ENCODE data around the gene SLC25A26.

Gene SLC25A26

GRCh38 chr3:66400411-66401156 lies 179.8 kb downstream of the SLC25A26 start:
- Histone ChIP-seq H3K4me3 (ENCODE audit: low read depth, low read length) (no peak overlapping the region), H3K36me3 (ENCODE audit: insufficient read depth, low read length) (no peaks in the 10 kb centered on the region), H3K79me2 (ENCODE audit: control insufficient read depth, insufficient read depth, low read length, unreplicated experiment) (no peaks in the 10 kb centered on the region), H3K27ac (ENCODE audit: low read depth, low read length) (no peak overlapping the region), H3K27me3 (ENCODE audit: insufficient read depth, low read length) (no peaks in the 10 kb centered on the region), H3K4me1 (ENCODE audit: control insufficient read depth, insufficient read depth, low read length, unreplicated experiment) (no peaks in the 10 kb centered on the region), H2AFZ (ENCODE audit: low read length, unreplicated experiment) (no peak overlapping the region)

GRCh38 chr3:66401157-66401550 lies 180.4 kb downstream of the SLC25A26 start:
- no peaks in the 10 kb centered on the region for H3K79me2 ChIP-seq (ENCODE audit: control insufficient read depth, insufficient read depth, low read length, unreplicated experiment)
- no peaks in the 10 kb centered on the region for H3K27me3 ChIP-seq (ENCODE audit: insufficient read depth, low read length)
- peaks cover 5% of the 10 kb centered on the region for H3K4me1 ChIP-seq (ENCODE audit: control insufficient read depth, insufficient read depth, low read length, unreplicated experiment)
- no peak overlapping the region for H3K4me3 ChIP-seq (ENCODE audit: low read depth, low read length)
- H2AFZ ChIP-seq (ENCODE audit: low read length, unreplicated experiment) = no peak overlapping the region
- H3K27ac ChIP-seq (ENCODE audit: low read depth, low read length) = no peak overlapping the region
- no peaks in the 10 kb centered on the region for H3K36me3 ChIP-seq (ENCODE audit: insufficient read depth, low read length)

GRCh38 chr3:66401675-66402491 lies 181.1 kb downstream of the SLC25A26 start:
- no peak overlapping the region for H3K4me3 ChIP-seq (ENCODE audit: low read depth, low read length)
- H3K4me1 ChIP-seq (ENCODE audit: control insufficient read depth, insufficient read depth, low read length, unreplicated experiment) = peaks cover 9% of the 10 kb centered on the region
- H3K27me3 ChIP-seq (ENCODE audit: insufficient read depth, low read length) = no peaks in the 10 kb centered on the region
- H3K79me2 ChIP-seq (ENCODE audit: control insufficient read depth, insufficient read depth, low read length, unreplicated experiment) = no peaks in the 10 kb centered on the region
- no peak overlapping the region for H2AFZ ChIP-seq (ENCODE audit: low read length, unreplicated experiment)
- no peak overlapping the region for H3K27ac ChIP-seq (ENCODE audit: low read depth, low read length)
- no peaks in the 10 kb centered on the region for H3K36me3 ChIP-seq (ENCODE audit: insufficient read depth, low read length)

GRCh38 chr3:66402596-66403290 lies 181.9 kb downstream of the SLC25A26 start:
- H3K4me3 ChIP-seq (ENCODE audit: low read depth, low read length) = no peak overlapping the region
- H3K36me3 ChIP-seq (ENCODE audit: insufficient read depth, low read length) = no peaks in the 10 kb centered on the region
- H3K27me3 ChIP-seq (ENCODE audit: insufficient read depth, low read length) = no peaks in the 10 kb centered on the region
- H3K27ac ChIP-seq (ENCODE audit: low read depth, low read length) = no peak overlapping the region
- H3K4me1 ChIP-seq (ENCODE audit: control insufficient read depth, insufficient read depth, low read length, unreplicated experiment) = peaks cover 9% of the 10 kb centered on the region
- H2AFZ ChIP-seq (ENCODE audit: low read length, unreplicated experiment) = no peak overlapping the region
- no peaks in the 10 kb centered on the region for H3K79me2 ChIP-seq (ENCODE audit: control insufficient read depth, insufficient read depth, low read length, unreplicated experiment)

GRCh38 chr3:66403323-66403990 lies 182.7 kb downstream of the SLC25A26 start:
- Histone ChIP-seq H3K27me3 (ENCODE audit: insufficient read depth, low read length) (no peaks in the 10 kb centered on the region), H3K4me1 (ENCODE audit: control insufficient read depth, insufficient read depth, low read length, unreplicated experiment) (peaks cover 9% of the 10 kb centered on the region), H3K79me2 (ENCODE audit: control insufficient read depth, insufficient read depth, low read length, unreplicated experiment) (no peaks in the 10 kb centered on the region), H3K4me3 (ENCODE audit: low read depth, low read length) (no peak overlapping the region), H3K36me3 (ENCODE audit: insufficient read depth, low read length) (no peaks in the 10 kb centered on the region), H3K27ac (ENCODE audit: low read depth, low read length) (no peak overlapping the region), H2AFZ (ENCODE audit: low read length, unreplicated experiment) (no peak overlapping the region)

GRCh38 chr3:66404197-66404596 lies 183.4 kb downstream of the SLC25A26 start:
- no peaks in the 10 kb centered on the region for H3K27me3 ChIP-seq (ENCODE audit: insufficient read depth, low read length)
- H3K36me3 ChIP-seq (ENCODE audit: insufficient read depth, low read length) = no peaks in the 10 kb centered on the region
- no peak overlapping the region for H3K4me3 ChIP-seq (ENCODE audit: low read depth, low read length)
- H3K79me2 ChIP-seq (ENCODE audit: control insufficient read depth, insufficient read depth, low read length, unreplicated experiment) = no peaks in the 10 kb centered on the region
- no peak overlapping the region for H3K27ac ChIP-seq (ENCODE audit: low read depth, low read length)
- H3K4me1 ChIP-seq (ENCODE audit: control insufficient read depth, insufficient read depth, low read length, unreplicated experiment) = peaks cover 9% of the 10 kb centered on the region
- H2AFZ ChIP-seq (ENCODE audit: low read length, unreplicated experiment) = no peak overlapping the region

- Histone ChIP-seq H3K4me3 (ENCODE audit: low read depth, low read length) (no peak overlapping the region), H2AFZ (ENCODE audit: low read length, unreplicated experiment) (no peak overlapping the region), H3K27me3 (ENCODE audit: insufficient read depth, low read length) (no peaks in the 10 kb centered on the region), H3K36me3 (ENCODE audit: insufficient read depth, low read length) (no peaks in the 10 kb centered on the region), H3K4me1 (ENCODE audit: control insufficient read depth, insufficient read depth, low read length, unreplicated experiment) (peaks cover 9% of the 10 kb centered on the region), H3K27ac (ENCODE audit: low read depth, low read length) (no peak overlapping the region), H3K79me2 (ENCODE audit: control insufficient read depth, insufficient read depth, low read length, unreplicated experiment) (no peaks in the 10 kb centered on the region)
Observed at GRCh38 chr3:66404903-66405700, 184.3 kb downstream of the SLC25A26 start.

GRCh38 chr3:66405701-66406091 lies 184.9 kb downstream of the SLC25A26 start:
- H3K4me1 ChIP-seq (ENCODE audit: control insufficient read depth, insufficient read depth, low read length, unreplicated experiment) = peaks cover 9% of the 10 kb centered on the region
- H3K36me3 ChIP-seq (ENCODE audit: insufficient read depth, low read length) = no peaks in the 10 kb centered on the region

GRCh38 chr3:66406163-66406562 lies 185.4 kb downstream of the SLC25A26 start:
- no peaks in the 10 kb centered on the region for H3K79me2 ChIP-seq (ENCODE audit: control insufficient read depth, insufficient read depth, low read length, unreplicated experiment)
- no peaks in the 10 kb centered on the region for H3K36me3 ChIP-seq (ENCODE audit: insufficient read depth, low read length)
- H3K4me3 ChIP-seq (ENCODE audit: low read depth, low read length) = no peak overlapping the region
- no peak overlapping the region for H2AFZ ChIP-seq (ENCODE audit: low read length, unreplicated experiment)
- no peaks in the 10 kb centered on the region for H3K27me3 ChIP-seq (ENCODE audit: insufficient read depth, low read length)
- peaks cover 9% of the 10 kb centered on the region for H3K4me1 ChIP-seq (ENCODE audit: control insufficient read depth, insufficient read depth, low read length, unreplicated experiment)
- no peak overlapping the region for H3K27ac ChIP-seq (ENCODE audit: low read depth, low read length)

More at GRCh38 chr3:66405701-66406091, 184.9 kb downstream of the SLC25A26 start:
- H2AFZ ChIP-seq (ENCODE audit: low read length, unreplicated experiment) = no peak overlapping the region
- no peak overlapping the region for H3K27ac ChIP-seq (ENCODE audit: low read depth, low read length)
- no peaks in the 10 kb centered on the region for H3K79me2 ChIP-seq (ENCODE audit: control insufficient read depth, insufficient read depth, low read length, unreplicated experiment)
- no peak overlapping the region for H3K4me3 ChIP-seq (ENCODE audit: low read depth, low read length)
- H3K27me3 ChIP-seq (ENCODE audit: insufficient read depth, low read length) = no peaks in the 10 kb centered on the region
